SH-SY5Y (cell line): ENCODE data around the gene NECTIN3.

Source experiments
- GATA2 ChIP-seq: IDR thresholded peaks from 2 replicates; pipeline ENCODE4 v1.6.1; 2011; ENCODE audit warnings: mild to moderate bottlenecking, low read depth, low read length
- GATA3 ChIP-seq: IDR thresholded peaks from 2 replicates; pipeline ENCODE4 v1.6.1; 2011; ENCODE audit warnings: low read depth, mild to moderate bottlenecking, low read length, moderate library complexity

- no peak for TF ChIP-seq GATA3
- no peak for TF ChIP-seq GATA2
Observed at GRCh38 chr3:111156517-111156916, 84.9 kb downstream of the NECTIN3 start.
